Skeletal muscle cell (primary cell): ENCODE data around the gene GAS5.
A peak's percentile ranks its signal among the peaks of the same experiment; 100 is the strongest.
"Not testable (repeated sequence)": the region's sequence is repeated elsewhere in the genome, so short reads cannot be mapped to it uniquely, and the experiment has no call there.

Experiments
- DNase-seq: peaks from one replicate; pipeline ENCODE4 v3.0.0-alpha.2; 2010; ENCODE audit warnings: low read depth
- H3K4me3 ChIP-seq: 2 replicates; pipeline ENCODE4 v1.5.1; 2011; ENCODE audit warnings: low read depth, mild to moderate bottlenecking, control low read depth, low read length, moderate library complexity

Gene GAS5

DNA sequence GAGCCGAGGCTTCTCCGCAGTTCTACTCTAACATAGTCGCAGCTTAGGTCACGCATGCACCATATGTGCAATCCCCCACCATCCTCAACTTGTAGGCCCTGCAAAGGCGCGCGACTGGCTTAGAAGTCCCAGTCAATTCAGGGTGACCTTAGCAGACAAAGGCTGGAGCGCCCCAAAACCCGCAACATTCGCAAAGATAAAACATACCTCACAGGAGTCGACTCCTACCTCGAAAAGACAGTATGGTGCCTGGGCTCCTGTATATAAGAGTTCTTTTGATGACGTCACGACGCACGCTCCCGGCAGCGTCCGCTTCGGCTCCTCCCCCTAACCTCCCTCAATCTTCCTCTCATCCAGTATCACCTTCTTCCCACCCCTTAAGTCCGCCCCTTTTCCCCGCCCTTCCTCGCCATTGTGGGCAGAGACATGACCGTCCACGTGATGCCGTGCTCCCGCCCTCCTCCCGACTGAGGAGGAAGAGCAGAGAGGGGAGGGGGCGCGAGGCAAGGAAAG, at the start of gene GAS5:
GAS5 (minus strand) TSS at position 237 of the 513 bp plus-strand sequence.
- peak; percentile 99 for DNase-seq
- H3K4me3 ChIP-seq, result peak within 1 kb of the TSS; percentile 64

DNA sequence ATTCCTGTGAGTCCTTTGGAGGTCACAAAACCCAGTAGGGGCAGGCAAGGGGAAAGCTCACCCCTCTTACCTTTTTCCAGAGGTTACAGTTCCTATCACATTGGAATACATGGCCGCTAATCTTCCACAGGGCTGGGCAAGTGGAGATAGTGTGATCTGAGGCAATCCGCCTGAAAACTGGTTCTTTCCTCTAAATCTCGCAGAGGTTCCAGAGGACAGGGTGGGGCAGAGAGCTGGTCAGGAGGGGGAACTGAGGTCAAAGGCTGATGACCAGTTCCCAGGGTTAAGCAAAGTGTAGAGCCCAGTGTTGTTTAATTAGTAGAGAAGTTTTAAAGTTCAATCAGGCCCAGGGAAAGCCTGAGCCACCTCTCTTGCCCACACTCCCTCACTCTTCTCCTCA, 49.4 kb upstream of the GAS5 start, which contains the start of gene SERPINC1:
SERPINC1 (minus strand) TSS at position 179 of the 400 bp plus-strand sequence; CDS start at position 111, 68 bp downstream.
- DNase-seq, result no peak
- H3K4me3 ChIP-seq, result no peak within 1 kb of the TSS

DNA sequence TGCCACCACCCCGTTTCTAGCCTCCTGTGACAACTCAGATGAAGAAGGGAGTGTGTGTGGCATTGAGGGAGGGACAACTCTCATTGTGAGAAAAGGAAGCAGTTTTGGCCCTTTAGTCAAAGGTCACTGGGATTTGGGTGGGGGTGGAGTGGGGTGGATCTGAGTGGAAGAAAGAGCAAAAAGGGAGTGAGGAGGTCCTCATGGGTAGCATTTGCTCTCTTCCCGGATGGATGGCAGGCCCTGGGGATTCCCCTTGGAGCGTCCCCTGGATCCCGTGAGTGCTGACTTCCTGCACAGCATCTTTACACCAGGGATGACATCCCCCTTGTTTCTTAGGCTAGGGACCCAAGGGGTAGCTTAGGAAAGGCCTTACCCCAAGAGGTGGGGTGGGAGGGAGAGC, 48.9 kb upstream of the GAS5 start:
- DNase-seq, result no peak
- H3K4me3 ChIP-seq, result no peak overlapping the region

- no peak for DNase-seq
- no peak overlapping the region for H3K4me3 ChIP-seq
Measured at GRCh38 chr1:173915596-173915995, 47.8 kb upstream of the GAS5 start.

- DNase-seq, result no peak
- no peak overlapping the region for H3K4me3 ChIP-seq
Measured at GRCh38 chr1:173914366-173914871, 46.6 kb upstream of the GAS5 start.

DNA sequence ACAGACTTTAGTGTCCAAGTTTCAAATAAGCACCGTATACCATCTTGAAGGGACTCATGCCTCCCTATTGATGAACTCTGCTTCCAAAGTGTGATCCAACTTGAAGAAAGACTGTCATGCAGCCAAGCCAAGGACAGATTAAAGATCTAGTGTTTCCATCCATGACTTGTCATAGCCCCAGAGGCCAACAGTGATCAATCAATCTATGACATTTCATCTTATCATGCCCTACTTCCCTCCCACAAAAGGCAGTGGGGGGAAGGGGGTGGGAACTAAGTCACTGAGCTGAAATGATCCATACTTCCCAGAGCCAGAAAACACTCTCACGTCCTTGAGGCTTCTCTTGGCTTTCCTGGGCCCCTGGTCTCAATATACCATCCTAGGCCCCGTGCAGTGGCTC, 45.3 kb upstream of the GAS5 start:
- no peak for DNase-seq
- no peak overlapping the region for H3K4me3 ChIP-seq

- DNase-seq, result no peak
- H3K4me3 ChIP-seq, result no peak overlapping the region
Measured at GRCh38 chr1:173903827-173904531, 36.2 kb upstream of the GAS5 start.

- H3K4me3 ChIP-seq, result no peak overlapping the region
- DNase-seq, result no peak
Measured at GRCh38 chr1:173900992-173901391, 33.2 kb upstream of the GAS5 start.

DNA sequence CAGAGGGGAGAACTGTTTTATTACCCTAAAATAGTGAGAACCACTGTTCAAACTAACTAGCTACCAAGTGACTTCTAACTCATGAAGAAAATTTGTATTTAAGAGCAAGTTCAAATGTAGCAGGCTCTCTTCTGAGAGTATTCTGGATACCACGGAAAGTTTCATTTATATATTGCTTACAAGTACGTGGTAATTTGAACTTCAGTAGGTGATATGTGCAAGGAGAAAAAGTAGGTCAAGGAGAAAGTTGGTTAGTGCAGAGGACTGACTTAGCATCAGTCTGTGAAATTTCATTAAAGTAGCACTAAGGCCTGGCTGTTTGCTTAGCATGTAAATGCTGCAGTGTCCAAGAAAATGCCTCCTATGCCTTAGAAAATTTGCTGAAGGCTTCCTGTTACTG, 32.6 kb upstream of the GAS5 start:
- no peak for DNase-seq
- no peak overlapping the region for H3K4me3 ChIP-seq

DNA sequence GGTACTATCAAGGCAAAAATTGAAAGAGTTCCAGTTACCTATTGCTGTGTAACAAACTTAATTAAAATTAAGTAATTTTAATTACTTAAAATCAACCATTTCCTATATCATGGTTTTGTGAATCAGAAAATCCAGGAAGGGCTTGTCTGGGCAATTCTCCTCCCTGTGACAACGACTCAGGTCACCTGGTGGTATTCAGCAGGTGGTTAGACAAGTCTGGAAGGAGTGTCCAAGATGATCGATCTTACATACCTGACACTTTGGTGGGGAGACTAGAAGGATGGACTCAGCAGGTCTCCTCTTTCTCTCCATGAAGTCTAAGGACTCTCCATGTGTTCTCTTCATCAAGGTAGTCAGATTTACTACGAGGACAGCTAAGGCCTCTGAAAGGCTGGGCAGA, 26.4 kb upstream of the GAS5 start:
- no peak overlapping the region for H3K4me3 ChIP-seq
- DNase-seq, result no peak

- no peak overlapping the region for H3K4me3 ChIP-seq
- no peak for DNase-seq
Measured at GRCh38 chr1:173893611-173894010, 25.8 kb upstream of the GAS5 start.

DNA sequence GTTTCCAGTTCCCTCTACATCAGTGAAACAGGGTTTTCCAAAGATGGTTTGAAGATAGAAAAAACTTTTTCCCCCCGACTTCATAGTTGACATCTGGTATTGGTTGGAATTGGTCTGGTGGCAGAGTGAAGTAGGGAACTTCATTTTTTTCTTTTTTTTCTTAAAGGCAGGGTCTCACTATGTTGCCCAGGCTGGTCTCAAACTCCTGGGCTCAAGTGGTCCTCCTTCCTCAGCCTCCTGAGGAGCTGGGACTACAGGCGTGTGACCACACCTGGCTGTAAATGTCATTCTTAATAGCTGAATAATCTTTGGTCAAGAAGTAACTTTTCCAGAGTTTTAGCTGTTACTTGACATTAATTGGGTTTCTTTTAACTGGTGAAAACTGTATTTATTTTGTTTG, 22.1 kb upstream of the GAS5 start:
- H3K4me3 ChIP-seq, result no peak overlapping the region
- no peak for DNase-seq

DNA sequence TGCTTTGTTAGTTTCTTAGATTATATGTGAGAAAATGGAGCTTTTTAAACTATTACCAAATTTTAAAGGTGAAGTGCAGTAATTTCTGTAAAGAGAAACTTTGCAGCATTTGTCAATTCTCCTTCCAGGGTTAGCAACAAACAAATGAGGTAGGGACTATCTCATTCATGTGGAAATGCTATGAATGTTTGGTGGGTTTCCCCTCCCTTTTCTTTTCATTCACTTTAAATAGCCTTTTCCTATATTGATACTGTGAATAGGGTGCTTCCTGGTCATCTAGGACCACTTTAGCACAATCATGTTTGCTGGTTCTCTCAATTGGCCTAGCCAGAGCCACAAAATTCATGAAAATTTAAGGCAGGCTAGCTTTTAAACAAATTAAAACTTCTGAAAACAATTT, 21.0 kb upstream of the GAS5 start:
- DNase-seq, result no peak
- no peak overlapping the region for H3K4me3 ChIP-seq

- no peak overlapping the region for H3K4me3 ChIP-seq
- no peak for DNase-seq
Measured at GRCh38 chr1:173887627-173888026, 19.8 kb upstream of the GAS5 start.

- no peak for DNase-seq
- no peak overlapping the region for H3K4me3 ChIP-seq
Measured at GRCh38 chr1:173886746-173887611, 19.2 kb upstream of the GAS5 start.

- no peak for DNase-seq
- H3K4me3 ChIP-seq, result no peak overlapping the region
Measured at GRCh38 chr1:173884701-173885100, 16.9 kb upstream of the GAS5 start.

DNA sequence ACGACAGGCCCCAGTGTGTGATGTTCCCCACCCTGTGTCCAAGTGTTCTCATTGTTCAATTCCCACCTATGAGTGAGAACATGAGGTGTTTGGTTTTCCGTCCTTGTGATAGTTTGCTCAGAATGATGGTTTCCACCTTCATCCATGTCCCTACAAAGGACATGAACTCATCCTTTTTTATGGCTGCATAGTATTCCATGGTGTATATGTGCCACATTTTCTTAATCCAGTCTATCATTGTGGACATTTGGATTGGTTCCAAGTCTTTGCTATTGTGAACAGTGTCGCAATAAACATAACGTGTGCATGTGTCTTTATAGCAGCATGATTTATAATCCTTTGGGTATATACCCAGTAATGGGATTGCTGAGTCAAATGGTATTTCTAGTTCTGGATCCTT, 13.3 kb upstream of the GAS5 start:
- DNase-seq, H3K4me3 ChIP-seq: not testable (repeated sequence)

DNA sequence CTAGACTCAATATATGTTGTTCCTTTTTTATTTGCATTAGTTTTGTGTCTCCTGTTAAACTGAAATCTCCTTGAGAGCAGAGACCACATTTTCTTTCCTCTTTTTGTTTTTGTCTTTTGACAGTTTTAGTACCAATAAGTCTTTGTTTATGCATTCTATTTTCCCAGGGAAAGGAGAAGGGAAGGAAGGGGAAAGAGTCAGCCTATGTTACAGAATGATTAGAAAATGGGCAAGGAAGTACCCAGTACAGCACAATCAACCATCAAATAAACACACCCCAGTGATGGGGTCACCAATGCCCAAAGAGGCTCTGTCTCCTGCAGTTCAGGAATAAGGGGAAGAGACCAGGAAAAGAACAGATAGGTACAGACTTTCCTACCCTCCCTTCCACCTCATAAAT, 10.5 kb upstream of the GAS5 start:
- no peak for DNase-seq
- no peak overlapping the region for H3K4me3 ChIP-seq

- no peak overlapping the region for H3K4me3 ChIP-seq
Measured at GRCh38 chr1:173876732-173877131, 8.9 kb upstream of the GAS5 start.

GRCh38 chr1:173871500-173871899, 3.7 kb upstream of the GAS5 start:
- H3K4me3 ChIP-seq, result no peak overlapping the region
- no peak for DNase-seq

More at GRCh38 chr1:173876732-173877131, 8.9 kb upstream of the GAS5 start:
- DNase-seq, result no peak
